ENCODE measurements around the gene CDH13.

CDH13 gene

GRCh38 chr16:83269541-83269940, 642.8 kb downstream of the CDH13 start:
- no peak for DNase-seq

- no peak for DNase-seq
Observed at GRCh38 chr16:83270061-83270460, 643.3 kb downstream of the CDH13 start.

GRCh38 chr16:83270640-83271039, 643.9 kb downstream of the CDH13 start:
- no peak for DNase-seq

- DNase-seq, result no peak
Observed at GRCh38 chr16:83271123-83271522, 644.4 kb downstream of the CDH13 start.

GRCh38 chr16:83271970-83272575, 645.3 kb downstream of the CDH13 start:
- no peak for DNase-seq

GRCh38 chr16:83272843-83273242, 646.1 kb downstream of the CDH13 start:
- no peak for DNase-seq

GRCh38 chr16:83273504-83274173, 646.9 kb downstream of the CDH13 start:
- DNase-seq, result no peak

GRCh38 chr16:83279251-83279650, 652.5 kb downstream of the CDH13 start:
- DNase-seq, result no peak

- DNase-seq, result no peak
Observed at GRCh38 chr16:83285921-83286320, 659.2 kb downstream of the CDH13 start.

- no peak for DNase-seq
Observed at GRCh38 chr16:83296505-83296904, 669.7 kb downstream of the CDH13 start.

GRCh38 chr16:83298541-83298940, 671.8 kb downstream of the CDH13 start:
- no peak for DNase-seq

- no peak for DNase-seq
Observed at GRCh38 chr16:83300326-83300725, 673.6 kb downstream of the CDH13 start.

- no peak for DNase-seq
Observed at GRCh38 chr16:83301971-83302370, 675.2 kb downstream of the CDH13 start.

GRCh38 chr16:83302853-83303252, 676.1 kb downstream of the CDH13 start:
- DNase-seq, result no peak

- no peak for DNase-seq
Observed at GRCh38 chr16:83305092-83305491, 678.3 kb downstream of the CDH13 start.

- DNase-seq, result no peak
Observed at GRCh38 chr16:83306961-83307593, 680.3 kb downstream of the CDH13 start.

- no peak for DNase-seq
Observed at GRCh38 chr16:83307594-83307992, 680.8 kb downstream of the CDH13 start.

GRCh38 chr16:83308414-83308813, 681.6 kb downstream of the CDH13 start:
- DNase-seq, result no peak

GRCh38 chr16:83310816-83311215, 684.0 kb downstream of the CDH13 start:
- no peak for DNase-seq

- DNase-seq, result no peak
Observed at GRCh38 chr16:83312015-83312717, 685.4 kb downstream of the CDH13 start.

GRCh38 chr16:83312718-83313245, 686.0 kb downstream of the CDH13 start:
- DNase-seq, result no peak

GRCh38 chr16:83315271-83315670, 688.5 kb downstream of the CDH13 start:
- DNase-seq, result no peak

GRCh38 chr16:83316458-83316857, 689.7 kb downstream of the CDH13 start:
- no peak for DNase-seq

- DNase-seq, result no peak
Observed at GRCh38 chr16:83318390-83318789, 691.6 kb downstream of the CDH13 start.
